Spinal cord (tissue), 10 donors: ENCODE measurements around the gene TLCD3A. TPM values are rescaled to one million over a fixed set of nuclear protein-coding genes. Genes with fewer than 3 reads are reported as not detected.
A peak's percentile ranks its signal among the peaks of the same experiment; 100 is the strongest.

Source experiments
- DNase-seq, 6 donors: peaks; one replicate each; pipeline versions ENCODE4 v3.0.0 to v3.0.0-alpha.2; 2013 to 2015; ENCODE audit warnings: low spot score in 6 of 6, low read depth in 4 of 6
- H3K27ac ChIP-seq: one replicate; pipeline ENCODE4 v1.5.1; 2013; ENCODE audit warnings: low read depth, low read length, control low read depth
- H3K27me3 ChIP-seq: one replicate; pipeline ENCODE4 v1.6.1; 2013; ENCODE audit warnings: low read length; ENCODE audit not compliant: control insufficient read depth, insufficient read depth
- H3K36me3 ChIP-seq: one replicate; pipeline ENCODE4 v1.6.1; 2013; ENCODE audit warnings: low read length; ENCODE audit not compliant: control insufficient read depth, insufficient read depth
- H3K4me1 ChIP-seq: one replicate; pipeline ENCODE4 v1.6.1; 2013; ENCODE audit warnings: low read length; ENCODE audit not compliant: control insufficient read depth, insufficient read depth
- H3K4me3 ChIP-seq: one replicate; pipeline ENCODE4 v1.5.1; 2013; ENCODE audit warnings: low read depth, low read length, control low read depth
- H3K9me3 ChIP-seq: one replicate; pipeline ENCODE4 v1.6.1; 2013; ENCODE audit warnings: low read length; ENCODE audit not compliant: control insufficient read depth, insufficient read depth
- WGBS: methylation state at CpG from one replicate; pipeline ENCODE4 v1.1.5; 2013; ENCODE audit warnings: missing lambda C conversion rate; ENCODE audit not compliant: insufficient coverage; 5-methylcytosine and 5-hydroxymethylcytosine counted together
- polyA plus RNA-seq, 2 donors: library from polyadenylated mRNA; unstranded; fragments of 120-200 nt; gene quantifications; one replicate each; pipeline ENCODE4 v1.2.1, GENCODE V29; 2013; ENCODE audit not compliant: insufficient read length in 2 of 2
- total RNA-seq, 2 donors: library from RNA; depleted of rRNA in 1 of 2; stranded (reverse); fragments of 120-200 nt in 1 of 2; fragments of >200 nt in 1 of 2; gene quantifications; one replicate each; pipeline versions ENCODE4 v1.2.3 to v1.2.4, GENCODE V29; 2013 to 2014
- donor health status: healthy.

The TLCD3A gene
- total and polyA plus RNA-seq, 4 donors, result 11.3 to 27.6 (median 21.2) TPM

GRCh38 chr17:731644-732066, 741 bp upstream of the TLCD3A start:
- H3K4me1 ChIP-seq, result peaks cover 25% of the 10 kb centered on the region
- H3K9me3 ChIP-seq, result no peaks in the 10 kb centered on the region
- H3K27ac ChIP-seq, result peak overlapping the region; percentile 22
- DNase-seq, result peak in 1 of 6 donors; percentile 59
- H3K4me3 ChIP-seq, result peak overlapping the region; percentile 52
- WGBS, result 9% methylated on average over 26 of the region's 26 CpGs
- H3K36me3 ChIP-seq, result peaks cover 16% of the 10 kb centered on the region
- no peaks in the 10 kb centered on the region for H3K27me3 ChIP-seq

- peaks cover 25% of the 10 kb centered on the region for H3K4me1 ChIP-seq
- H3K27me3 ChIP-seq, result no peaks in the 10 kb centered on the region
- peak overlapping the region; percentile 47 for H3K27ac ChIP-seq
- DNase-seq, result peak in 2 of 6 donors; percentile 69 to 78
- peak overlapping the region; percentile 66 for H3K4me3 ChIP-seq
- peaks cover 23% of the 10 kb centered on the region for H3K36me3 ChIP-seq
- WGBS, result 2% methylated on average over 51 of the region's 57 CpGs
- no peaks in the 10 kb centered on the region for H3K9me3 ChIP-seq
Measured at GRCh38 chr17:732902-733720, 715 bp downstream of the TLCD3A start.

- DNase-seq, result no peak
- H3K36me3 ChIP-seq, result peaks cover 29% of the 10 kb centered on the region
- H3K27ac ChIP-seq, result no peak overlapping the region
- H3K9me3 ChIP-seq, result no peaks in the 10 kb centered on the region
- H3K4me1 ChIP-seq, result peaks cover 25% of the 10 kb centered on the region
- no peaks in the 10 kb centered on the region for H3K27me3 ChIP-seq
- H3K4me3 ChIP-seq, result peak overlapping the region; percentile 66
- WGBS, result 50% methylated on average over 8 of the region's 10 CpGs
Measured at GRCh38 chr17:733743-734142, 1.3 kb downstream of the TLCD3A start.

- 94% methylated on average over 9 of the region's 13 CpGs for WGBS
- peaks cover 18% of the 10 kb centered on the region for H3K4me1 ChIP-seq
- H3K4me3 ChIP-seq, result no peak overlapping the region
- H3K27me3 ChIP-seq, result no peaks in the 10 kb centered on the region
- DNase-seq, result no peak
- H3K36me3 ChIP-seq, result peaks cover 58% of the 10 kb centered on the region
- no peak overlapping the region for H3K27ac ChIP-seq
- no peaks in the 10 kb centered on the region for H3K9me3 ChIP-seq
Measured at GRCh38 chr17:737561-738113, 5.2 kb downstream of the TLCD3A start.

- 56% methylated on average over 18 of the region's 18 CpGs for whole genome bisulfite sequencing
- no peak overlapping the region for H3K4me3 ChIP-seq
- DNase-seq, result peak in 1 of 6 donors; percentile 25
- no peaks in the 10 kb centered on the region for H3K4me1 ChIP-seq
- no peak overlapping the region for H3K27ac ChIP-seq
- no peaks in the 10 kb centered on the region for H3K27me3 ChIP-seq
- no peaks in the 10 kb centered on the region for H3K9me3 ChIP-seq
- peaks cover 76% of the 10 kb centered on the region for H3K36me3 ChIP-seq
Measured at GRCh38 chr17:740240-741017, 8.0 kb downstream of the TLCD3A start.

- Histone ChIP-seq H3K4me1 (no peaks in the 10 kb centered on the region), H3K4me3 (no peak overlapping the region), H3K27ac (no peak overlapping the region), H3K9me3 (no peaks in the 10 kb centered on the region), H3K27me3 (no peaks in the 10 kb centered on the region), H3K36me3 (peaks cover 84% of the 10 kb centered on the region)
- WGBS, result 66% methylated on average over 7 of the region's 11 CpGs
- DNase-seq, result peak in 1 of 6 donors; percentile 23
Measured at GRCh38 chr17:742147-742793, 9.9 kb downstream of the TLCD3A start.

- WGBS, result no CpG with 5 or more reads among the region's 4 CpGs
- no peaks in the 10 kb centered on the region for H3K27me3 ChIP-seq
- DNase-seq, result no peak
- H3K4me1 ChIP-seq, result no peaks in the 10 kb centered on the region
- no peak overlapping the region for H3K4me3 ChIP-seq
- peaks cover 88% of the 10 kb centered on the region for H3K36me3 ChIP-seq
- H3K9me3 ChIP-seq, result no peaks in the 10 kb centered on the region
- H3K27ac ChIP-seq, result no peak overlapping the region
Measured at GRCh38 chr17:743139-743538, 10.7 kb downstream of the TLCD3A start.

- Histone ChIP-seq H3K27ac (no peak overlapping the region), H3K36me3 (peaks cover 76% of the 10 kb centered on the region), H3K4me1 (no peaks in the 10 kb centered on the region), H3K4me3 (no peak overlapping the region), H3K27me3 (no peaks in the 10 kb centered on the region), H3K9me3 (no peaks in the 10 kb centered on the region)
- DNase-seq, result no peak
- 88% methylated on average over 9 of the region's 9 CpGs for WGBS
Measured at GRCh38 chr17:744937-745336, 12.5 kb downstream of the TLCD3A start.

- Histone ChIP-seq H3K27ac (no peak overlapping the region), H3K9me3 (no peaks in the 10 kb centered on the region), H3K4me1 (peaks cover 2% of the 10 kb centered on the region), H3K36me3 (peaks cover 76% of the 10 kb centered on the region), H3K27me3 (no peaks in the 10 kb centered on the region), H3K4me3 (no peak overlapping the region)
- WGBS, result 95% methylated on average over 11 of the region's 11 CpGs
- DNase-seq, result no peak
Measured at GRCh38 chr17:745406-745805, 13.0 kb downstream of the TLCD3A start.
